ENCODE measurements around the gene SLC19A1.

SLC19A1 gene

GRCh38 chr21:45454060-45454925 is 87.9 kb downstream of the SLC19A1 start:
- DNase-seq (ENCODE audit: low read depth): no peak

- no peak for DNase-seq (ENCODE audit: low read depth)
Observed at GRCh38 chr21:45453308-45453950, 88.8 kb downstream of the SLC19A1 start.

- no peak for DNase-seq (ENCODE audit: low read depth)
Observed at GRCh38 chr21:45452696-45453307, 89.4 kb downstream of the SLC19A1 start.

- DNase-seq (ENCODE audit: low read depth): no peak
Observed at GRCh38 chr21:45451771-45452182, 90.5 kb downstream of the SLC19A1 start.

GRCh38 chr21:45451091-45451740 is 91.0 kb downstream of the SLC19A1 start:
- DNase-seq (ENCODE audit: low read depth): no peak

GRCh38 chr21:45450423-45451090 is 91.7 kb downstream of the SLC19A1 start:
- DNase-seq (ENCODE audit: low read depth): no peak

- DNase-seq (ENCODE audit: low read depth): no peak
Observed at GRCh38 chr21:45449658-45450422, 92.4 kb downstream of the SLC19A1 start.

- no peak for DNase-seq (ENCODE audit: low read depth)
Observed at GRCh38 chr21:45448810-45449657, 93.2 kb downstream of the SLC19A1 start.

GRCh38 chr21:45448283-45448809 is 93.9 kb downstream of the SLC19A1 start:
- DNase-seq (ENCODE audit: low read depth): no peak

Measured in HS-5 (cell line).